Measurements from ENCODE around the gene DNAJB13. TPM values are rescaled to one million over a fixed set of nuclear protein-coding genes. Genes with fewer than 3 reads are reported as not detected.

Gene DNAJB13, protein sequence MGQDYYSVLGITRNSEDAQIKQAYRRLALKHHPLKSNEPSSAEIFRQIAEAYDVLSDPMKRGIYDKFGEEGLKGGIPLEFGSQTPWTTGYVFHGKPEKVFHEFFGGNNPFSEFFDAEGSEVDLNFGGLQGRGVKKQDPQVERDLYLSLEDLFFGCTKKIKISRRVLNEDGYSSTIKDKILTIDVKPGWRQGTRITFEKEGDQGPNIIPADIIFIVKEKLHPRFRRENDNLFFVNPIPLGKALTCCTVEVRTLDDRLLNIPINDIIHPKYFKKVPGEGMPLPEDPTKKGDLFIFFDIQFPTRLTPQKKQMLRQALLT
- not detected for polyA plus RNA-seq (2013, experiment 1 of 2)
- polyA plus RNA-seq (2013, experiment 2 of 2): not detected

DNA sequence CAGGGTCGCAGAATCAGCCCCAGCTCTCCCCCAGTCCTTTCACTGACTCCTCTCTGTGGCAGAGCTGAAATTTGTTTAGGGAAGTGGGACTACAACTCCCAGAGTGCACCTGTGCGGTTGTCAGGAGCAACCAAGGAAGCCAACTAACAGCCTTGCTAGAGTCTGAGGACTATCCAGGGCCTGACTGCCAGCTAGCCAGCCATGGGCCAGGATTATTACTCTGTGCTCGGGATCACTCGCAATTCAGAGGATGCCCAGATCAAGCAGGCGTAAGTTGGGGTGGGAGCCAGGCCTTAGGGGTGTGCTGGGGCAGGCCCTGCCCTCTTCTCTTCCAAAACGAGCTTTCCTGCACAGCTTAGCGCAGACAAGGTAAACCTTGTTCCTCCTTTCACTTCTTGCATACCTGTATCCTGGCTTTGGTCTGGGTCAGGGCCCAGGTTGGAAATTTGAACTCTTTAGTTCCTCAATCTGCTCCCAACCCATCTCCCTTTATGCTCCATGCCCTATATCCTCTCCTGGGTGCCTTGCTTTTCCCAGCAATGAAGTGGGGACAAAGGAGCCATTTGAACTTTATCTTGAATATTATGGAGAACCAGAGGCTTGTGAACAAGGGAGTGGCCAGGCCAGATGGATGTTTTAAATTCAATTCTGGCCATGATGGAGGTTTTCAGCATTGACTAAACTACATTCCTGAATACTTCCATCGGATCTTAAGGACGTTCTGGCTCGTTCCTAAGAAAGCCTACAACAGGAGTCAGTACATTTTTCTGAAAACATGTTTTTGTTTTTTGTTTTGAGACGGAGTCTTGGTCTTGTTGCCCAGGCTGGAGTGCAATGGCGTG, at the start of gene DNAJB13:
DNAJB13 (plus strand) TSS at position 158 of the 842 bp plus-strand sequence; CDS start at position 202, 44 bp downstream.
- no peaks in the 10 kb centered on the region for H3K36me3 ChIP-seq (ENCODE audit: insufficient read depth, low read length)
- no peaks in the 10 kb centered on the region for H3K4me1 ChIP-seq (ENCODE audit: insufficient read depth, low read length)
- 75% methylated on average over 12 of the region's 12 CpGs for WGBS
- H3K27me3 ChIP-seq (ENCODE audit: insufficient read depth, low read length): no peaks in the 10 kb centered on the region
- no peak within 1 kb of the TSS for H3K9ac ChIP-seq (ENCODE audit: low read depth, low read length)
- no peak within 1 kb of the TSS for H3K27ac ChIP-seq (ENCODE audit: low read depth, low read length)
- no peak within 1 kb of the TSS for H3K4me3 ChIP-seq (ENCODE audit: low read length)
- peaks cover 8% of the 10 kb centered on the region; the same call in 1 of the 2 replicates for H3K9me3 ChIP-seq (ENCODE audit: insufficient read depth, low read depth, low read length)

DNA sequence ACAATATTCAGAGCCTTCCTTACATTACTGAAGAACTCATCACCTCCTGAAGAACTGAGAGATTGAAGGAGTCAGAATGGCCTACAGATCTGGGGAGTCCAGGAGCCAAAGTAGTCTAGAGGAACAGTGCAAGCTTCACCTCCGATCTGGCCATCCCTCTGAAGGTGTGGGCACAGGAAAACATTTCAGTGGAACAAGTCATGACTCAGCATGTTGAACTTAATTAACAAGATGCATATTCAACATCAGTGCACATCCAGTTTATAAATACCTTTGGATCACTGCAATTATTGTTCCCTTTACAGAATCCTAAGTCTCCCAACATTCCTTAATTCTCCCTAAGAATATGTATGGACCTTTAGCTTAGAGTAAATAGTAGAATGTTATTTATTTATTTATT, 48.5 kb upstream of the DNAJB13 start:
- peaks cover 38% of the 10 kb centered on the region for H3K36me3 ChIP-seq (ENCODE audit: insufficient read depth, low read length)
- no peak overlapping the region for H3K4me3 ChIP-seq (ENCODE audit: low read length)
- no peaks in the 10 kb centered on the region for H3K4me1 ChIP-seq (ENCODE audit: insufficient read depth, low read length)
- 93% methylated on average over 1 of the region's 1 CpG for WGBS
- no peak overlapping the region for H3K27ac ChIP-seq (ENCODE audit: low read depth, low read length)
- no peaks in the 10 kb centered on the region for H3K27me3 ChIP-seq (ENCODE audit: insufficient read depth, low read length)
- H3K9me3 ChIP-seq (ENCODE audit: insufficient read depth, low read depth, low read length): no peaks in the 10 kb centered on the region
- H3K9ac ChIP-seq (ENCODE audit: low read depth, low read length): no peak overlapping the region

DNA sequence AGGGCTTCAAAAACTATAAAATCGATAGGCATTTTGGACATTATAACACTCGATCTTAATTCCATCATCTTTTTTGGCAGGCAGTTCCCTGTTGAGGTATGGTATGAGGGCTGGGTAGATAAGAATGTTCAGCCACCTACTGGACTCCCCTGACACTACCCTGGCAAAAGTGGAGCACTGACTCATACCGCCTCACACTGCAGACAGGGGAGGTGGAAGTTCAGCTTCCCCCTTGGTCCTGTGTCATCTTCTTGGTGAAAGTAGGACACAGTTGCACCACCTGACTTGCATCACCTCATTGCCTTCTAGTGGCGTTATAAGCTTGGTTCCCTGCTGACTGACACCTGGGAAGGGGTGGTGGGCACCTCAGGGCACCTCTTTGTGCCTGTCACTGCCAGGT, 43.6 kb upstream of the DNAJB13 start:
- H3K4me1 ChIP-seq (ENCODE audit: insufficient read depth, low read length): no peaks in the 10 kb centered on the region
- no peaks in the 10 kb centered on the region for H3K9me3 ChIP-seq (ENCODE audit: insufficient read depth, low read depth, low read length)
- peaks cover 34% of the 10 kb centered on the region for H3K36me3 ChIP-seq (ENCODE audit: insufficient read depth, low read length)
- no peak overlapping the region for H3K27ac ChIP-seq (ENCODE audit: low read depth, low read length)
- H3K4me3 ChIP-seq (ENCODE audit: low read length): no peak overlapping the region
- no peaks in the 10 kb centered on the region for H3K27me3 ChIP-seq (ENCODE audit: insufficient read depth, low read length)
- WGBS: 94% methylated on average over 4 of the region's 4 CpGs
- H3K9ac ChIP-seq (ENCODE audit: low read depth, low read length): no peak overlapping the region

DNA sequence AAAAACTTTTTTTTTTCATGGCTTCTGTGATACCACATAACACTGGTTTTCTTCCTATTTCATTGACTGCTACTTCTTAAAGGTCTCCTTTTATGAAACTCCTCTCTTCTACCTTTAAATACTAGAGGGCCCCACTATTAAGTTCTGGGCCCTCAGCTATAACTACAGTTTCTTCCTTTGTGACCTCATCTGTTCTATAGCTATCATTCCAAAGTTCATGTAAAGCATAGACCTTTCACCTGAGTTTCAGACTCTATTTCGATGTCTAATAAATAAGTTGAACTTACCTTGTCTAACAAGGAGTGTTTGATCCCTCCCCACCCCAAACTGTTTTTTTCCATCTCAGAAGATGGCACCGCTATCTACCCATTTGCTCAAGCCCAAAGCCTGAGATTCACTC, 38.8 kb upstream of the DNAJB13 start:
- no peaks in the 10 kb centered on the region for H3K9me3 ChIP-seq (ENCODE audit: insufficient read depth, low read depth, low read length)
- H3K27me3 ChIP-seq (ENCODE audit: insufficient read depth, low read length): no peaks in the 10 kb centered on the region
- peaks cover 71% of the 10 kb centered on the region for H3K36me3 ChIP-seq (ENCODE audit: insufficient read depth, low read length)
- WGBS: 98% methylated on average over 2 of the region's 2 CpGs
- no peak overlapping the region for H3K4me3 ChIP-seq (ENCODE audit: low read length)
- H3K9ac ChIP-seq (ENCODE audit: low read depth, low read length): no peak overlapping the region
- no peak overlapping the region for H3K27ac ChIP-seq (ENCODE audit: low read depth, low read length)
- H3K4me1 ChIP-seq (ENCODE audit: insufficient read depth, low read length): no peaks in the 10 kb centered on the region

DNA sequence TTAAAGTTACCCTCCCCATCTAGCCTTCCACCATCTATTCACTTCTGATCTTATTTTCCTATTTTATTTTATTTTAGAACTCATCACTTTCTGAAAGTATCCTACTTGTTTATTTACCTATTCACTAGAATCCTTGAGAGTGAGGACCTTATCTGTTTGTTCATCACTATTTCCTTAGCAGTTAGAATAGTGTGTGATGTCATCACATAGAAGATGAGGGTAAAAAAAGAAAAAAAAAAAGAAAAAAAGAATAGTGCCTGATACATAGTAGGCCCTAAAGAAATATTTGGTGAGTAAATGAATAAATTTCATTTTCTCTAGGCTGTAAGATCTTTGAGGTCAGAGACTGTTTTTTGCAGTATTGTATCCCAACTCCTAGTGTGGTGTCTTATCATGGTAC, 37.4 kb upstream of the DNAJB13 start:
- Histone ChIP-seq H3K27ac (ENCODE audit: low read depth, low read length) (no peak overlapping the region), H3K9ac (ENCODE audit: low read depth, low read length) (no peak overlapping the region), H3K36me3 (ENCODE audit: insufficient read depth, low read length) (peaks cover 80% of the 10 kb centered on the region), H3K4me1 (ENCODE audit: insufficient read depth, low read length) (no peaks in the 10 kb centered on the region), H3K4me3 (ENCODE audit: low read length) (no peak overlapping the region), H3K27me3 (ENCODE audit: insufficient read depth, low read length) (no peaks in the 10 kb centered on the region), H3K9me3 (ENCODE audit: insufficient read depth, low read depth, low read length) (no peaks in the 10 kb centered on the region)

DNA sequence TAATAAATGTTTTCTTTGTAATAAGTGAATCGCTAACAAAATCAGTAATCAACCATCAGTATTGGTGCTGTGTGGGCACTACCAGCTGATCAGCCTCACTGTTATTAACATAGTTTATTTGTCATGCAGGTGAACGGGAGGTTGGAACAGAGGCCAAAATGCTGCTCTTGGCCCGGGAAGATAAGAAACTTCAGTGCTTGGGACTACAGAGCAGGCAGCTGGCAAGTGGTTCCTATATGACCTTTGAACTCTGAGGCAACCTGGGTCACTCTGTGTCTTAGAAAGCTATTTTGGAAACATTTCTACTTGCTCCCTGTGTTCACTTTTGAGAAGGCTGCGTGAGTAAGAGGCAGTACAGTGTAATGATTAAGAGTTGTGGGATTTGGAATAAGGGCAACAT, 36.5 kb upstream of the DNAJB13 start:
- no peaks in the 10 kb centered on the region for H3K9me3 ChIP-seq (ENCODE audit: insufficient read depth, low read depth, low read length)
- no peaks in the 10 kb centered on the region for H3K27me3 ChIP-seq (ENCODE audit: insufficient read depth, low read length)
- no peak overlapping the region for H3K4me3 ChIP-seq (ENCODE audit: low read length)
- no peak overlapping the region for H3K27ac ChIP-seq (ENCODE audit: low read depth, low read length)
- no peaks in the 10 kb centered on the region for H3K4me1 ChIP-seq (ENCODE audit: insufficient read depth, low read length)
- H3K9ac ChIP-seq (ENCODE audit: low read depth, low read length): no peak overlapping the region
- H3K36me3 ChIP-seq (ENCODE audit: insufficient read depth, low read length): peaks cover 85% of the 10 kb centered on the region
- WGBS: 92% methylated on average over 4 of the region's 4 CpGs

DNA sequence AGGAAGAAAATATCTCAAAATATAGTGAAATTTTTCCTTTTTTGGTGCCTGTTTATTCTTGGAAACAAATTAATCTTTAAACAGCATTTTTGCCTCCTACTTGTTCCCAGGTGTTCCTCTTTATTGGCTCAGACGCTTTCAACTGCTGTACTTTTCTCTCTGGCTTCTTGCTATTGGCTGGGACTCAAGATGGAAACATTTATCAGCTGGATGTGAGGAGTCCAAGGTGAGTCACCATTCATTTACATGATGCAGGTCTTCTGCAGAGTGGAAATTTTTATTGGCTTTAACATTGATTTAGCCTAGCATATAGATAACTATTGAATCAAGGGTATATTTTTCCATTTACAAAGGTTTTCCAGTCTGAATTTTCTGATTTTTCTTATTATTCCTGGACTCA, 34.4 kb upstream of the DNAJB13 start:
- no peaks in the 10 kb centered on the region for H3K4me1 ChIP-seq (ENCODE audit: insufficient read depth, low read length)
- no peak overlapping the region for H3K4me3 ChIP-seq (ENCODE audit: low read length)
- no peak overlapping the region for H3K9ac ChIP-seq (ENCODE audit: low read depth, low read length)
- H3K9me3 ChIP-seq (ENCODE audit: insufficient read depth, low read depth, low read length): no peaks in the 10 kb centered on the region
- WGBS: 95% methylated on average over 1 of the region's 1 CpG
- no peak overlapping the region for H3K27ac ChIP-seq (ENCODE audit: low read depth, low read length)
- no peaks in the 10 kb centered on the region for H3K27me3 ChIP-seq (ENCODE audit: insufficient read depth, low read length)
- H3K36me3 ChIP-seq (ENCODE audit: insufficient read depth, low read length): peaks cover 75% of the 10 kb centered on the region

DNA sequence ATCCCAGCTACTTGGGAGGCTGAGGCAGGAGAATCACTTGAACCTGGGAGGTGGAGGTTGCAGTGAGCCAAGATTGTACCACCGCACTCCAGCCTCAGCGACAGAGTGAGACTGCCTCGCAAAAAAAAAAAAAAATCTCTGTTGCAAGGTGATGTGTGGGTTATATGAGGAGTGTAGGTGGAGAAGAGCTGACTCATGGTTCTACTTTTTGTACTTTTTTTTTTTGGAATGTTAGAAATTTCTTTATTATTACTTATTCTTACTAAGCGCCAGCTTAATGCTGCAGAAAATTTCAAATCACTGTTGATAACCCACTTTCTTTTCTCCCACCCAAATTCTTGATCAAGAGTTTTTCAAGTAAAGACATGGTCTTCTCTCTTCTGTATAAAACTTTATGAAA, 29.6 kb upstream of the DNAJB13 start:
- H3K9ac ChIP-seq (ENCODE audit: low read depth, low read length): no peak overlapping the region
- peaks cover 64% of the 10 kb centered on the region for H3K36me3 ChIP-seq (ENCODE audit: insufficient read depth, low read length)
- H3K27ac ChIP-seq (ENCODE audit: low read depth, low read length): no peak overlapping the region
- no peaks in the 10 kb centered on the region for H3K9me3 ChIP-seq (ENCODE audit: insufficient read depth, low read depth, low read length)
- 100% methylated on average over 4 of the region's 4 CpGs for WGBS
- no peaks in the 10 kb centered on the region for H3K4me1 ChIP-seq (ENCODE audit: insufficient read depth, low read length)
- no peak overlapping the region for H3K4me3 ChIP-seq (ENCODE audit: low read length)
- H3K27me3 ChIP-seq (ENCODE audit: insufficient read depth, low read length): no peaks in the 10 kb centered on the region

DNA sequence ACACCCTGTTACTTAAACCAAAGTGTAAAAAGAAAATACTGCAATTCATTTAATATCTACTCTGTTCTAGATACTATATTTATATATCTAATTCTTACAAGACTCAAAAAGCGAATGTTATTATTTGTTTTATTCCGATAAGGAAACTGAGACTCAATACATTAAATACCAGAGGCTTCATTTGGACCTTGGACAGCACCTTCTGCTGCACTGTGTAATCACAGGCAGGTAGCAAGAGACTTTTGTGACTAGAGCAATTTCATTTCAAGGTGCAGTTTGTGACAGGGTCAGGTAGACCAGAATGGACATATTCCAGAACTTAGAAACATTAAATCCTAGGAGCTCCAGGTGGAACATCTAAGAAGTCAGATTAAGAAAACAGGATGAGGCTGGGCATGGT, 21.4 kb upstream of the DNAJB13 start:
- Histone ChIP-seq H3K4me1 (ENCODE audit: insufficient read depth, low read length) (peaks cover 4% of the 10 kb centered on the region), H3K4me3 (ENCODE audit: low read length) (no peak overlapping the region), H3K27ac (ENCODE audit: low read depth, low read length) (no peak overlapping the region), H3K9me3 (ENCODE audit: insufficient read depth, low read depth, low read length) (no peaks in the 10 kb centered on the region), H3K36me3 (ENCODE audit: insufficient read depth, low read length) (peaks cover 49% of the 10 kb centered on the region), H3K27me3 (ENCODE audit: insufficient read depth, low read length) (no peaks in the 10 kb centered on the region), H3K9ac (ENCODE audit: low read depth, low read length) (no peak overlapping the region)
- WGBS: 100% methylated on average over 1 of the region's 2 CpGs

DNA sequence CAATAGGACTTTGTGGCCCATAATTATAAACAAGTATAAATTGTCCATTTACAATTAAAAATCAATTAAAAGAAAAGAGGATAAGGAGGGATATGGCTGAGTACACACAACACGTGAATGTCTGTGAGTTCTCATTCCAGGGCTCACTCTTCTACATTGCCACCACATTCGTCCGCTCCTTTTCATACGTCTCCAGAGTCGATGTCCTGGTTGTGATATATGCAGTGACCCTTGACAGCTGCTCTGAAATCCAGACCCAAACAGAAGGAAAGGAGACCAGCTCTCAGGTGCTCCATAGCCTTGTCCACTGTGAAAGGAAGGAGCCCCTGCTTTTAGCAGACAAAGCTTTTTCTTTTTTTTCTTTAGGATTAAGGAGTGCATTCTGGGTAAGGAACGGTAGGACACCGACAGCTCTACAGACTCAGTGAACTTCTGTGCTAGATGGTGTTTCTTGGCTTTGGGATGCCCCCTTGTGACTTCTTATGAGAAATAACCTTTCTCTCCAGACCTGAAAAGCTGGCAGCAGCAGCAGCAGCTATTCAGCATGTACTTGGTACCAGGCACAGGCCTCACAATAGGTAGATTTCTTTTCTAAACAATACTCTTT, 19.7 kb upstream of the DNAJB13 start:
- H3K4me3 ChIP-seq (ENCODE audit: low read length): no peak overlapping the region
- peaks cover 4% of the 10 kb centered on the region for H3K4me1 ChIP-seq (ENCODE audit: insufficient read depth, low read length)
- H3K27ac ChIP-seq (ENCODE audit: low read depth, low read length): no peak overlapping the region
- no peaks in the 10 kb centered on the region for H3K9me3 ChIP-seq (ENCODE audit: insufficient read depth, low read depth, low read length)
- no peaks in the 10 kb centered on the region for H3K27me3 ChIP-seq (ENCODE audit: insufficient read depth, low read length)
- 72% methylated on average over 7 of the region's 7 CpGs for WGBS
- no peak overlapping the region for H3K9ac ChIP-seq (ENCODE audit: low read depth, low read length)
- H3K36me3 ChIP-seq (ENCODE audit: insufficient read depth, low read length): peaks cover 40% of the 10 kb centered on the region

DNA sequence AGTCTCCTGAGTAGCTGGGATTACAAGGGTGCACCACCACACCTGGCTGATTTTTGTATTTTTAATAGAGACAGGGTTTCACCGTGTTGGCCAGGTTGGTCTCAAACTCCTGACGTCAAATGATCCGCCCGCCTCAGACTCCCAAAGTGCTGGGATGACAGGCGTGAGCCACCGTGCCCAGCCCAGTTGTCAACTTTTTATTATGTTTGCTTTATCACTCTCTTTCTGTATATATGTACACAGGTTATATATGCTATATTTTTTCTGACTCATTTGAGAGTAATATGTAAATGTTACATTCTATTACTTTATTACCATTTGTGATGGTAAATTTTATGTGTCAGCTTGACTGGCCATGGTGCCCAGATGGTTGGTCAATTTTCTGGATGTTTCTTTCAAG, 18.9 kb upstream of the DNAJB13 start:
- Histone ChIP-seq H3K27me3 (ENCODE audit: insufficient read depth, low read length) (no peaks in the 10 kb centered on the region), H3K4me1 (ENCODE audit: insufficient read depth, low read length) (peaks cover 4% of the 10 kb centered on the region), H3K27ac (ENCODE audit: low read depth, low read length) (no peak overlapping the region), H3K36me3 (ENCODE audit: insufficient read depth, low read length) (peaks cover 35% of the 10 kb centered on the region), H3K9ac (ENCODE audit: low read depth, low read length) (no peak overlapping the region), H3K9me3 (ENCODE audit: insufficient read depth, low read depth, low read length) (no peaks in the 10 kb centered on the region), H3K4me3 (ENCODE audit: low read length) (no peak overlapping the region)
- 96% methylated on average over 6 of the region's 6 CpGs for WGBS

Measured in HUES64 (cell line).